NCI-H1092 treated with DMSO at 0.1 percent for 48 hours (cell line): ENCODE measurements around the gene PPP1R13B.
A peak's percentile ranks its signal among the peaks of the same experiment; 100 is the strongest.

Experiments
- DNase-seq: peaks from one replicate; lab custom pipeline; 2025; lab: John Stamatoyannopoulos, UW

PPP1R13B gene

GRCh38 chr14:103731916-103732867 lies 115.2 kb downstream of the PPP1R13B start:
- no peak for DNase-seq

- DNase-seq = no peak
Measured at GRCh38 chr14:103731481-103731880, 115.9 kb downstream of the PPP1R13B start.

- DNase-seq = no peak
Measured at GRCh38 chr14:103730490-103731035, 116.8 kb downstream of the PPP1R13B start.

GRCh38 chr14:103729496-103730448 lies 117.6 kb downstream of the PPP1R13B start:
- no peak for DNase-seq

GRCh38 chr14:103728721-103729120 lies 118.7 kb downstream of the PPP1R13B start:
- no peak for DNase-seq

- no peak for DNase-seq
Measured at GRCh38 chr14:103728141-103728540, 119.2 kb downstream of the PPP1R13B start.

- no peak for DNase-seq
Measured at GRCh38 chr14:103727313-103727980, 119.9 kb downstream of the PPP1R13B start.

GRCh38 chr14:103726474-103726873 lies 120.9 kb downstream of the PPP1R13B start:
- no peak for DNase-seq

GRCh38 chr14:103725739-103726395 lies 121.5 kb downstream of the PPP1R13B start:
- DNase-seq = no peak

GRCh38 chr14:103725001-103725682 lies 122.2 kb downstream of the PPP1R13B start:
- DNase-seq = no peak

GRCh38 chr14:103724116-103724515 lies 123.3 kb downstream of the PPP1R13B start:
- no peak for DNase-seq

GRCh38 chr14:103723748-103724081 lies 123.7 kb downstream of the PPP1R13B start:
- no peak for DNase-seq

GRCh38 chr14:103721334-103722120 lies 125.8 kb downstream of the PPP1R13B start:
- DNase-seq = no peak

- DNase-seq = no peak
Measured at GRCh38 chr14:103719751-103720150, 127.6 kb downstream of the PPP1R13B start.

- no peak for DNase-seq
Measured at GRCh38 chr14:103718572-103718971, 128.8 kb downstream of the PPP1R13B start.

- DNase-seq = no peak
Measured at GRCh38 chr14:103716899-103717411, 130.4 kb downstream of the PPP1R13B start.

- DNase-seq = no peak
Measured at GRCh38 chr14:103716091-103716801, 131.1 kb downstream of the PPP1R13B start.

GRCh38 chr14:103715052-103716000 lies 132.0 kb downstream of the PPP1R13B start, which contains the start of the genes XRCC3 and ZFYVE21:
TSS of gene XRCC3 (minus strand) at chr14:103715451. CDS start at chr14:103711087, 4,364 bp downstream.
TSS of gene ZFYVE21 (plus strand) at chr14:103715810. CDS start at chr14:103715842, 32 bp downstream.
- DNase-seq = peak; percentile 100
